ENCODE results near the gene MFSD2B. TPM values are rescaled to one million over a fixed set of nuclear protein-coding genes. Genes with fewer than 3 reads are reported as not detected.

MFSD2B gene
- total RNA-seq, 1 experiment from 2014 or later: 0.42 TPM

- no peaks in the 10 kb centered on the region for H3K9me3 Mint-ChIP-seq
- ChIA-PET CTCF (no interaction called here), POLR2A (no interaction called here)
- H3K4me3 Mint-ChIP-seq: no peak overlapping the region
- peaks cover 22% of the 10 kb centered on the region for H3K36me3 Mint-ChIP-seq
- H3K27me3 Mint-ChIP-seq (ENCODE audit: low read depth): no peaks in the 10 kb centered on the region
- no peak for TF ChIP-seq ZNF121 (CRISPR knock-in tag; IDR thresholded peaks at IDR 0.05)
- no peak for TF ChIP-seq ZNF416 (CRISPR knock-in tag; IDR thresholded peaks at IDR 0.05)
- no peak for TF ChIP-seq FOXK1 (CRISPR knock-in tag; IDR thresholded peaks at IDR 0.05)
- no peak for TF ChIP-seq TCF7 (CRISPR knock-in tag; IDR thresholded peaks at IDR 0.05; ENCODE audit: low read depth)
- no peak for TF ChIP-seq TEAD4 (CRISPR knock-in tag; IDR thresholded peaks at IDR 0.05)
- no peak for TF ChIP-seq ETV6 (CRISPR knock-in tag; IDR thresholded peaks at IDR 0.05)
- TF ChIP-seq CTCF (IDR thresholded peaks at IDR 0.05): no peak
- TF ChIP-seq MXD4 (CRISPR knock-in tag; IDR thresholded peaks at IDR 0.05; ENCODE audit: borderline replicate concordance): no peak
- TF ChIP-seq E2F5 (CRISPR knock-in tag; IDR thresholded peaks at IDR 0.05): no peak
- TF ChIP-seq NR2C2 (CRISPR knock-in tag; IDR thresholded peaks at IDR 0.05): no peak
- no peak for TF ChIP-seq FOXP1 (CRISPR knock-in tag; IDR thresholded peaks at IDR 0.05; ENCODE audit: borderline replicate concordance)
- H3K27ac Mint-ChIP-seq: no peak overlapping the region
- DNase-seq (ENCODE audit: low spot score): no peak
- no peak for ATAC-seq
- no peaks in the 10 kb centered on the region for H3K4me1 Mint-ChIP-seq
Measured at GRCh38 chr2:24054366-24055010, 44.6 kb downstream of the MFSD2B start.

- H3K36me3 Mint-ChIP-seq: peaks cover 22% of the 10 kb centered on the region
- no peak for ATAC-seq
- POLR2A ChIA-PET: no interaction called here
- H3K27me3 Mint-ChIP-seq (ENCODE audit: low read depth): no peaks in the 10 kb centered on the region
- no peak overlapping the region for H3K27ac Mint-ChIP-seq
- H3K4me1 Mint-ChIP-seq: no peaks in the 10 kb centered on the region; the same call in 1 of the 2 replicates
- no peak for DNase-seq (ENCODE audit: low spot score)
- no peak overlapping the region for H3K4me3 Mint-ChIP-seq
- no peaks in the 10 kb centered on the region for H3K9me3 Mint-ChIP-seq
- CTCF ChIA-PET: no interaction called here
- TF ChIP-seq CDX4 (CRISPR knock-in tag; IDR thresholded peaks at IDR 0.05; ENCODE audit: borderline replicate concordance) (no peak), TEAD4 (CRISPR knock-in tag; IDR thresholded peaks at IDR 0.05) (no peak), RORB (CRISPR knock-in tag; IDR thresholded peaks at IDR 0.05) (no peak), OVOL2 (CRISPR knock-in tag; IDR thresholded peaks at IDR 0.05; ENCODE audit: borderline replicate concordance) (no peak), ZNF512 (CRISPR knock-in tag; IDR thresholded peaks at IDR 0.05; ENCODE audit: borderline replicate concordance) (no peak), FOXP4 (CRISPR knock-in tag; IDR thresholded peaks at IDR 0.05) (no peak), NFYB (CRISPR knock-in tag; conservative IDR thresholded peaks at IDR 0.05; ENCODE audit: low read depth) (no peak), MLX (CRISPR knock-in tag; IDR thresholded peaks at IDR 0.05) (no peak), ZNF219 (CRISPR knock-in tag; IDR thresholded peaks at IDR 0.05; ENCODE audit: borderline replicate concordance) (no peak), ZNF263 (CRISPR knock-in tag; IDR thresholded peaks at IDR 0.05; ENCODE audit: low read depth) (no peak), AFF4 (CRISPR knock-in tag; IDR thresholded peaks at IDR 0.05; ENCODE audit: borderline replicate concordance) (no peak), SMAD3 (CRISPR knock-in tag; IDR thresholded peaks at IDR 0.05; ENCODE audit: borderline replicate concordance) (no peak), ZNF416 (CRISPR knock-in tag; IDR thresholded peaks at IDR 0.05) (no peak), NR3C1 (CRISPR knock-in tag; conservative IDR thresholded peaks at IDR 0.05; ENCODE audit: low read depth) (no peak)
Measured at GRCh38 chr2:24055750-24056149, 45.9 kb downstream of the MFSD2B start.

Data from WTC11 (cell line).